H9 (cell line): ENCODE data around the gene PSMD8. TPM values are rescaled to one million over a fixed set of nuclear protein-coding genes. Genes with fewer than 3 reads are reported as not detected.

Experiments used
- DNase-seq: peaks from one replicate; pipeline ENCODE4 v3.0.0-alpha.2; 2017
- H2AFZ ChIP-seq: one replicate; pipeline ENCODE4 v1.6.1; 2013; ENCODE audit warnings: mild to moderate bottlenecking, low read length, control low read depth, moderate library complexity
- H2AK5ac ChIP-seq: 2 replicates; pipeline ENCODE4 v1.6.1; 2013; ENCODE audit warnings: low read length, control low read depth, mixed read lengths; ENCODE audit not compliant: insufficient read length
- H2BK120ac ChIP-seq: one replicate; pipeline ENCODE4 v1.6.1; 2013; ENCODE audit warnings: low read depth, mild to moderate bottlenecking, low read length, control low read depth, inconsistent platforms; ENCODE audit not compliant: poor library complexity, severe bottlenecking
- H2BK12ac ChIP-seq: 2 replicates; pipeline ENCODE4 v1.6.1; 2013; ENCODE audit warnings: low read length, control low read depth, mixed read lengths, low read depth; ENCODE audit not compliant: insufficient read length
- H2BK15ac ChIP-seq: 2 replicates; pipeline ENCODE4 v1.6.1; 2013; ENCODE audit warnings: low read depth, low read length, control low read depth
- H2BK20ac ChIP-seq: one replicate; pipeline ENCODE4 v1.6.1; 2013; ENCODE audit warnings: low read depth, mild to moderate bottlenecking, low read length, control low read depth, inconsistent platforms; ENCODE audit not compliant: poor library complexity, severe bottlenecking
- H2BK5ac ChIP-seq: 2 replicates; pipeline ENCODE4 v1.6.1; 2013; ENCODE audit warnings: low read length, control low read depth, mixed read lengths; ENCODE audit not compliant: insufficient read length
- H3K14ac ChIP-seq: 2 replicates; pipeline ENCODE4 v1.6.1; 2013; ENCODE audit warnings: low read length, control low read depth; ENCODE audit not compliant: insufficient read depth
- H3K18ac ChIP-seq: 2 replicates; pipeline ENCODE4 v1.6.1; 2013; ENCODE audit warnings: low read depth, mild to moderate bottlenecking, mixed read lengths, low read length, control low read depth; ENCODE audit not compliant: insufficient read length
- H3K23ac ChIP-seq: 2 replicates; pipeline ENCODE4 v1.6.1; 2013; ENCODE audit warnings: low read length, control low read depth, mixed read lengths, low read depth; ENCODE audit not compliant: insufficient read length
- H3K23me2 ChIP-seq: 2 replicates; pipeline ENCODE4 v1.6.1; 2013; ENCODE audit warnings: low read depth, mild to moderate bottlenecking, mixed read lengths, low read length, control low read depth; ENCODE audit not compliant: insufficient read length, poor library complexity, severe bottlenecking
- H3K27ac ChIP-seq: 2 replicates; pipeline ENCODE4 v1.5.1; 2013; ENCODE audit warnings: low read length, control low read depth, mixed read lengths, low read depth; ENCODE audit not compliant: insufficient read length
- H3K27me3 ChIP-seq: 2 replicates; pipeline ENCODE4 v1.6.1; 2013; ENCODE audit warnings: low read length, control low read depth, inconsistent platforms; ENCODE audit not compliant: insufficient read depth
- H3K4ac ChIP-seq: 2 replicates; pipeline ENCODE4 v1.6.1; 2013; ENCODE audit warnings: low read depth, mild to moderate bottlenecking, control low read depth, inconsistent platforms, low read length, moderate library complexity
- H3K4me1 ChIP-seq: 2 replicates; pipeline ENCODE4 v1.6.1; 2013; ENCODE audit warnings: low read length, control low read depth, inconsistent platforms; ENCODE audit not compliant: insufficient read depth
- H3K4me2 ChIP-seq: 2 replicates; pipeline ENCODE4 v1.6.1; 2013; ENCODE audit warnings: low read length, control low read depth, mixed read lengths; ENCODE audit not compliant: insufficient read length, insufficient read depth
- H3K56ac ChIP-seq: 2 replicates; pipeline ENCODE4 v1.6.1; 2013; ENCODE audit warnings: low read depth, mild to moderate bottlenecking, mixed read lengths, low read length, control low read depth; ENCODE audit not compliant: insufficient read length
- H3K79me1 ChIP-seq: 2 replicates; pipeline ENCODE4 v1.6.1; 2013; ENCODE audit warnings: low read depth, mild to moderate bottlenecking, moderate library complexity, low read length, control low read depth, inconsistent platforms; ENCODE audit not compliant: insufficient read depth, poor library complexity, severe bottlenecking
- H3K79me2 ChIP-seq: 2 replicates; pipeline ENCODE4 v1.6.1; 2013; ENCODE audit warnings: low read length, control low read depth, inconsistent platforms; ENCODE audit not compliant: insufficient read depth
- H3K9ac ChIP-seq: 2 replicates; pipeline ENCODE4 v1.6.1; 2013; ENCODE audit warnings: low read length, control low read depth, mixed read lengths; ENCODE audit not compliant: insufficient read length; ENCODE audit errors: extremely low read depth
- H3K9me3 ChIP-seq: one replicate; pipeline ENCODE4 v1.6.1; 2013; ENCODE audit warnings: low read depth, low read length, inconsistent platforms; ENCODE audit not compliant: control insufficient read depth
- H3T11ph ChIP-seq: one replicate; pipeline ENCODE4 v1.6.1; 2013; ENCODE audit warnings: mild to moderate bottlenecking, low read length, control low read depth, inconsistent platforms
- H4K20me1 ChIP-seq: one replicate; pipeline ENCODE4 v1.6.1; 2013; ENCODE audit not compliant: control insufficient read depth, insufficient read length, insufficient read depth
- H4K5ac ChIP-seq: 2 replicates; pipeline ENCODE4 v1.6.1; 2013; ENCODE audit warnings: low read depth, mild to moderate bottlenecking, mixed read lengths, low read length, control low read depth; ENCODE audit not compliant: insufficient read length
- H4K8ac ChIP-seq: replicated peaks from 2 replicates; pipeline ENCODE4 v1.6.1; 2013; ENCODE audit warnings: low read length, control low read depth, mixed read lengths, low read depth; ENCODE audit not compliant: insufficient read length
- H4K91ac ChIP-seq: 2 replicates; pipeline ENCODE4 v1.6.1; 2013; ENCODE audit warnings: low read depth, mild to moderate bottlenecking, moderate library complexity, mixed read lengths, low read length, control low read depth; ENCODE audit not compliant: insufficient read length
- H3K27ac Mint-ChIP-seq, 3 experiments: 2 replicates in 2 of 3; 3 replicates in 1 of 3; pipeline ENCODE4 v1.8.0; 2020 to 2021; ENCODE audit warnings: mixed read lengths in 3 of 3, mild to moderate bottlenecking in 1 of 3, moderate library complexity in 1 of 3
- H3K27me3 Mint-ChIP-seq: 2 replicates; pipeline ENCODE4 v1.8.0; 2021; ENCODE audit warnings: low read depth, mild to moderate bottlenecking, moderate library complexity, mixed read lengths
- H3K36me3 Mint-ChIP-seq, 3 experiments: 2 replicates in 2 of 3; 3 replicates in 1 of 3; pipeline ENCODE4 v1.8.0; 2020 to 2021; ENCODE audit warnings: low read depth in 3 of 3, mixed read lengths in 3 of 3; ENCODE audit not compliant: insufficient read depth in 1 of 3
- H3K4me1 Mint-ChIP-seq, 2 experiments: 2 replicates each; pipeline ENCODE4 v1.8.0; 2020; ENCODE audit warnings: mixed read lengths in 2 of 2
- H3K4me3 Mint-ChIP-seq, 2 experiments: 2 replicates in 1 of 2; 3 replicates in 1 of 2; pipeline ENCODE4 v1.8.0; 2020 to 2021; ENCODE audit warnings: mild to moderate bottlenecking in 2 of 2, mixed read lengths in 2 of 2, moderate library complexity in 1 of 2
- H3K9me3 Mint-ChIP-seq, 2 experiments: 2 replicates in 1 of 2; 3 replicates in 1 of 2; pipeline ENCODE4 v1.8.0; 2020; ENCODE audit warnings: mild to moderate bottlenecking in 2 of 2, mixed read lengths in 2 of 2, moderate library complexity in 1 of 2
- CTCF ChIP-seq: fragments of 200-600 bp; sonication (generic); conservative IDR thresholded peaks from 3 replicates; pipeline ENCODE4 v1.8.0; 2021; ENCODE audit warnings: antibody characterized with exemption, mild to moderate bottlenecking
- WGBS: extraction: QIAGEN DNeasy Blood & Tissue Kit; methylation state at CpG from one replicate; pipeline ENCODE4 v1.1.7; 2013; ENCODE audit warnings: missing lambda C conversion rate, low lambda C conversion rate, mixed read lengths; ENCODE audit not compliant: insufficient read length; ENCODE audit errors: extremely low coverage; 5-methylcytosine and 5-hydroxymethylcytosine counted together
- total RNA-seq: library from RNA; stranded (reverse); gene quantifications from 2 replicates; pipeline ENCODE4 v1.2.1, GENCODE V29; 2021

The PSMD8 gene
- total RNA-seq, 1 experiment from 2014 or later, result 189 TPM

GRCh38 chr19:38424272-38424671 is 49.9 kb downstream of the PSMD8 start:
- Histone ChIP-seq H2BK5ac (no peak overlapping the region), H2BK12ac (no peak overlapping the region), H3K27ac (no peak overlapping the region), H2BK20ac (no peak overlapping the region), H3T11ph (no peak overlapping the region), H2BK120ac (no peak overlapping the region), H2AK5ac (no peak overlapping the region), H2BK15ac (no peak overlapping the region), H3K4ac (no peak overlapping the region), H3K18ac (no peak overlapping the region), H3K79me2 (no peaks in the 10 kb centered on the region), H3K23ac (no peak overlapping the region), H3K4me1 (no peaks in the 10 kb centered on the region; the same call in 1 of the 2 replicates), H3K27me3 (no peaks in the 10 kb centered on the region), H3K79me1 (no peaks in the 10 kb centered on the region), H3K56ac (no peak overlapping the region), H4K91ac (no peak overlapping the region), H4K5ac (no peak overlapping the region), H3K4me2 (no peak overlapping the region), H3K23me2 (no peaks in the 10 kb centered on the region), H3K9me3 (no peaks in the 10 kb centered on the region), H3K9ac (no peak overlapping the region), H4K8ac (no peak overlapping the region), H2AFZ (no peak overlapping the region), H3K14ac (no peak overlapping the region), H4K20me1 (no peaks in the 10 kb centered on the region)
- peaks cover 4 to 14% of the 10 kb centered on the region in 2 experiments for H3K4me1 Mint-ChIP-seq
- H3K4me3 Mint-ChIP-seq, result no peak overlapping the region
- H3K27ac Mint-ChIP-seq, result no peak overlapping the region
- DNase-seq, result no peak
- peaks cover 17% of the 10 kb centered on the region for H3K27me3 Mint-ChIP-seq
- no CpG with 5 or more reads among the region's 5 CpGs for WGBS
- TF ChIP-seq CTCF, result no peak
- H3K9me3 Mint-ChIP-seq, result no peaks in the 10 kb centered on the region
- no peaks in the 10 kb centered on the region for H3K36me3 Mint-ChIP-seq
